Fibroblast of gingiva (primary cell): ENCODE data around the gene NNAT.
A peak's percentile ranks its signal among the peaks of the same experiment; 100 is the strongest.
"Not testable (repeated sequence)": the region's sequence is repeated elsewhere in the genome, so short reads cannot be mapped to it uniquely, and the experiment has no call there.

ENCODE experiments used
- DNase-seq: peaks from one replicate; pipeline ENCODE4 v3.0.0-alpha.2; 2011; ENCODE audit warnings: low read depth

The NNAT gene

DNA sequence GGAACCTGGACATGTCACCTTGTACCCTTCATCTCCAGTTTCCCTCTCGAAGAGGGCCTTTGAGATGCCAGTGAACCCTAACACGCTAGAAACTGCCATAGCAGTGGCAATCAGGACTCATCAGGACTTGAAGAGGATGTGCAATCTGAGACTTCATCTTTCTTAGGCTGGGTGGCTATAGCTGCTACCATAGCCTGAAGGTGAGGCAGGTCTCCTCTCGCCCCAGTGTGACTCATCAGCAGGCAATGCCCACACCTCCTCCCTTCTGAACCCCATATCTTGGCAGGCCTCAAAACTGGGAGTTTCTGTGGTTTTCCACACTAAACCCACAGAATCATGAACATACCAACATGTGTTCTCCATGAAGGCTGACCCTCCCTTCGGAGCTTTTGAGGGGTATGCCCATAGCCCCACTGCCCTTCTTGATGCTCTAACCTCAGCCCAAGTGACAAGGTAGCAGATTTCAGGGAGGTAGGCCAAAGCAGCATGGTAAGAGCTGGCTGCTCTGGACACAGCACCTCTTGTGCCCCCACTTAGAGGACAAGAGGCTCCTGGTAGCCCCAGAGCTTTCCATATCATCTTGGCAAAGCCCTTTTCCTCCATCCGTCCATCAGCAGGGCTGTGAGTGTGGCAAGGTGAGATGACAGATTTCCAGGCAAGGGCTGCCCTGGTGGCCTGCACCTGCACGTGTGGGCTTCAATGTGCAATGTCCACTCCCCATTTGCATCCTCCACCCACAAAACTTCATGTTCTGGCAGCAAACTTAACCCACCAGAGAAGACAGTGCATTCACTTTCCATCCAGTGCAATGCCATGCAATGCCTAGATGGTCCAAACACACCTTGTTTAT lies 4.0 kb downstream of the NNAT start:
- no peak for DNase-seq

DNA sequence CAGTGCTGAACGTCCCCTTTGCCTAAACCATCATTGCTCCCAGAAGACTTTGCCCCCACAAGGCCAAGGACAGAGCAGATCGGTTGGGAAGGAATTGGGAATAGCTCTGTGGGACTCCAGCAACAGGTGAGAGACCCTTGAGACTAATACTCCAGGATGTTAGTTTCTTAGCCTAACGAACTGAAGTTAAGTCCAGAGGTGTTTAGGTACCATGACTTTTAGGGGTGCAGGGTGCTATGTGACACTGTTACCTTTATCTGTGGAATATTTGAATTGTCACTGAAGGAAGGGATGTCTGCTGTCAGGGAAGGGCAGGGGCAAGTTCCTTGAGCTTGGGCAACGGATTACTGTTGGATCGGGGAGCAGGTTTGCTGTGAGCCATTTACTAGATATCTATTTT lies 4.8 kb downstream of the NNAT start:
- DNase-seq, result no peak

DNA sequence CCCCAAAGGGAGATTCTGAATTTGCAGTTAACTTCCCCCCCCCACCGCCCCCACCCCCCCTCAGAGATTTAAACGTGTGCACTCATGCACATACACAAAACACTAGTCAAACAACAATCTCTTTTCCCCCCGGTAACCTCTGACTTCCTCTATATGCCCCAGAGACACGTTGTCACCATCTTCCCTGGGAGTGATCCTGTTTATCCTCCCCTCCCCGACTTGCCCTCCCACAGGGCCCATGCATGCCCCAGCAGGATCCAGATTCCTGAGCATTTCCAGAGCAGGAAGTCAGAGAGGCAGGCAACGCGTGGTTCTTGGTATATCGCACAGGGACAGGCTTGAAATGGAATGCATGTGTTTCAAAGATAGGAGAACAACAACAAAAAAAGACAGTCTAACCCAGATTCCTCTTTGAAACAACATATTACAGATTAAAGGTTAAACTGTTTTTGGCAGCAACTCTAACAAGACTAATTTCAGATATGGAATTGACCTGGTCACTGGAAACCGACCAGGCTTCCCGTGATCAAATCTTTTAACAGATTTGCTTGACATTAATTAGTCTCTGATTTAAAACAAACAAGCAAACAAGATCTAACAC lies 5.3 kb downstream of the NNAT start:
- DNase-seq, result peak; percentile 58

DNA sequence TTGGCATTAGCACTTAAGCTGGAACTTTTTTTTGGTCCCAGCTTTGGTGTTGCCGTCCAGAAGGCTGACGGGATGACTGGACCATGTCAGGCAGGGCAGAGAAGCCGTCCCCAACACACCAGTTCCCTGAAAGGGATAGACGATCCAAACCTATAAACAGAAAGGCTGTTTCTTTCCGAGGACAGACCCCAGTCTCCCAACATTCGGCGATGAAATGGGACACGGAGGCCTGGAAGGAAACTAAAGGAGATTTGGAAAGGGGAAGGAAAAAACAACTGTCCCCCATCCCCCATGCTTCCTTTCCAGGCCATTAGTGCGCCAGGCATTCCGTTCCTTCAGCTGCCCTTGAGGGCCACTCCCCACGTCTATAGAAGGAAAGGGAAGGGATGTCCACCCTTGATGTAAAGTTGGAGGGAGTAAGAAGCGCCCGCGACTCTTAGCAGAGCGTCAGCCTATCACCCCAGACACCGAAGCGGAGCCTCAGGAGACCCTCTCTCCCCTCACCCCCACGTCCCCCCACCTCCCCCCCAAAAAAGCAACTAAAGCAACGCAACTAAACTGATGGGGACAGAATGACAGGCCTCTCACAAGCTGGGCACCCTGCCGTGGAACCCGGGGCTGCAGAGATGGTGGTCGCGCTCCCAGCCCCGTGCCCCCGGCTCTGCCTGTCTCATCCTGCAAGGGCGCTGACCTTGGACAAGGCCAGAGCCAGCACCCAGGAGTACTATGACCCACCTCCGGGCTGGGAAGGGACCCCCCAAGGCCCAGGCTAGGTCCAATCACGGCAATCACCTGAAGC lies 6.0 kb downstream of the NNAT start:
- peak; percentile 23 for DNase-seq

DNA sequence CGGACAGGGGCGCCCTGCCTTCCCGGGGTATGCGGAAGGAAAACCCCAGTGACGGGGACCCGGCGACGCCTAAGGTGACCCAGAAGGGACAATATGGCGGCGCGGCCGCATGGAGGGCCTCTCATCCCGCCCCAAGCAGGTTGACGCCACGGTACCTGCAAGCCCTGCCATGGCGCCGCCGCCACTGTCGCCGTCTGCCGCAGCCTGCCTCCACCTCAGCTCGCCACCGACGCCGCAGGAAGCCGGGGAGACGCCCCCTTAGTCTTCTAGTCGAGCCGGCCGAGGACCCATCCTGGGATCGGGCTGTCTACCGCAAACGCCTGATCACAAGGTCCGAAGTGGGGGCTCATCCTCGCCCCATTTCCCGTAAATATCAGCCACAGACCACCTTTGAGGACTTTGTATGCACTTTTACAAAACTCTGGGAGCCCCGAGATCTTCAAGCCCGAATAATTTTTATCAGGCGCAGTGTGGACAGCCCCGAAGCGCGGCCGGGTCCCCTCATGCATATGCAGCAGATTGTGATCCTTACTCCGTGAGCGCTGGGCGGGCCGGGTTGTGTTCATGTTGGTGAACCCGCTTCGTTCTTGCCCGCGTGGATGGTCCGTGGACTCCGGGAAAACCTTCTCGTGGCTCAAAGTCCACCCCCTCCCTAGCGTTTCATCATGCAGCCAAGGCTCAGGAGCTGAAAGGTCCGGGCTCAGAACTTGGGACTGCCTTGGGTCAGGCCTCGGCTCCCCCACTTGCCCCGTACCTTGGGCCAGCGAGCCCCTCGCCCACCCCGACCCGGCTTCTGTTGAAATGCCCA lies 6.8 kb downstream of the NNAT start, which contains the start of gene BLCAP:
BLCAP (minus strand) TSS at position 239 of the 808 bp plus-strand sequence. CDS start 8,702 bp downstream, outside the sequence.
- peak; percentile 84 for DNase-seq

DNA sequence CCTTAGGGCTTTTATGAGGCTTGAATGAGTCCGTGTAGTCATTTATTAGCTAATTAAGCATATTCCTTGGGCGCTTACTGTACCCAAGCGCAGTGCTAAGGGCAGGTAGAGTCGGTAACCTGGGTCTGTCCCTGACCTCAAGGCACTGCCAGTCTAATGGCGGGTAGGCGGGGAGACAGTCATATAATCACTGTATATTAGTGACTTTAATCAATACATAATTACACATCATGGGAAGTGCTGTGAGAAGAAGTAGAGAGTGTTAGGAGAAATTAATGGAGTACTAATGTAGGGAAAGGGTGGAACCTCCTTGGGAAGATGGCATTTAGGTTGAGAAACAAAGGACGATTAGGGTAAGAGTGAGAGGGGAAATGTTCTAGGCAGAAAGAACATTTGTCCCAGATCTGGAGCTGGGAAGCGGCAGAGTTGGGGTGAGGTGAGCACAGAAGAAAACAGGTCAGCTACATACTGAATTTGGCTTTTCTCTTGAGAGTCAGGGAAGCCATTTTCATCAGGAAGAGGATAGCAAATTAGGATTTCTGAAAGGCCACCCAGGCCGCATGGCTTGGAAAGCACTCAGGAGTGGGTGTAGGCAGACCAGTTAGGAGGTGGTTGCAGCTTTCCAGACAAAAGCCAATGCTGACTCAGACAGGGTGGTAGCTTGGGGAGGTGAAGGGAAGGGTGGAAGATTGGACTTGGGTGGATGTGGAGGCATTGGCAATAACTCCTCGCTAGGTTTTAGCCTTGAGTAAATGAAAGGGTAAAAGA lies 7.6 kb downstream of the NNAT start:
- no peak for DNase-seq

DNA sequence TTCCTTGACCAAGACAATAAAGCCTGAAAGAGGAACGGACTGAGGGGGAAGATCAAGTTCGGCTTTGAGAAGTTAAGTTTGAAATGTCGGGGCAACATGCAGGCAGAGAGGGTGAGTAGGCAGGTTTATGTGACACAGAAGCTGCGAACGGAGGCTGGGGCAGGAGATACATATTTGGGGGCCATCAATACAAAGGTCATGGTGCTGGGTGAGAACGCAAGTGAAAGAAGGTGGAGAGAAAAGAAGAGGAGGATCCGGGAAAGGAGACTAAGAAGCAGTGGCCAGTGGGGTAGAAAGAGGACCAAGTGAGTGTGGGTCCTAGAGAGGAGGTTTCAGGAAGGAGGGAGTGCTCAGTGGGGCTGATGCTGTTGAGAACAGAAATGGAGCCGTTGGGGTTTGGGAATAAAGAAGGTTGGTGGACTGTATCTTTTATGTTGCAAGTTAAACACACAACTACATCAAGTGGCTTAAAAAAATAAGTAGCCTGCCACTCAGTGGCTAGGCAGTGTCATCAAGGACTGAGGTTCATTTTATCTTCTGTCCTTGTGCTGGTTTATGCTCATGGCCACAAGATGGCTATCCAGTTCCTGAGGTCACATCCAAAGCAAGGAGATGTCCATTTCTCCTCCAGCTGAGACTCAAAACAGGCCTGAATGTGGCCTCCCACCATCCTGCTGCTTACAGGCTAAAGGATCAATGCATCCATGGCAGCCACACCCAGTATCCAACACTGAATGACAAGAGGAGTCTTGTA lies 8.3 kb downstream of the NNAT start:
- no peak for DNase-seq

DNA sequence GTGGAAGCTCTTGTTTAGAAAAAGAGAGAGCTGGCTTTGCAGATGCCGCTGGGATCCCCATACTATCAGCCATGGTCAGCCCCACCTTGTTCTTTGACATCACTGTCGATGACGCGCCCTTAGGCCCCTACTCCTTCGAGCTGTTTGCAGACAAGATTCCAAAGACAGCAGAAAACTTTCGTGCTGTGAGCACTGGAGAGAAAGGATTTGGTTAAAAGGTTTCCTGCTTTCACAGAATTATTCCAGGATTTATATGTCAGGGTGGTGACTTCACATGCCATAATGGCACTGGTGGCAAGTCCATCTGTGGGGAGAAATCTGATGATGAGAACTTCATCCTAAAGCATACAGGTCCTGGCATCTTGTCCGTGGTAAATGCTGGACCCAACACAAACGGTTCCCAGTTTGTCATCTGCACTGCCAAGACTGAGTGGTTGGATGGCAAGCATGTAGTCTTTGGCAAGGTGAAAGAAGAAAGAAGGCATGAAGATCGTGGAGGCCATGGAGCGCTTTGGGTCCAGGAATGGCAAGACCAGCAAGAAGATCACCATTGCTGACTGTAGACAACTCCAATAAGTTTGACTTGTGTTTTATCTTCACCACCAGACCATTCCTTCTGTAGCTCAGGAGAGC lies 9.0 kb downstream of the NNAT start:
- no peak for DNase-seq

DNA sequence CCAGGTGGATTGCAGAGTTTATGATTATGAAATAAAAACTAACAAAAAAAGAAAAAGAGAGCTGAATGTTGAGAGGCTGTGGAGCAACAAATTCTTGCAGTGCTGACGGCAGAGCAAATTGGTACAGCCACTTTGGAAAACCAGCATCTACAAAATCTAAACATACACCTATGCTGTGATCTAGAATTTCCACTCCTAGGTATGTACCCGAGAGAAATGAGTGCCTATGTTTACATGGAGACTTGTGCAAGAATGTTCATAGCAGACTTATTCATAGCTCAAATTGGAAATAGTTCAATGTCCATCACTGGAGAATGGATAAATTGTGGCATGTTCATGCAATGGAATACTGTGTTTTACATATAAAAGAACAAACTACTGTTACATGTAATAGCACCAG lies 9.6 kb downstream of the NNAT start:
- no peak for DNase-seq

DNA sequence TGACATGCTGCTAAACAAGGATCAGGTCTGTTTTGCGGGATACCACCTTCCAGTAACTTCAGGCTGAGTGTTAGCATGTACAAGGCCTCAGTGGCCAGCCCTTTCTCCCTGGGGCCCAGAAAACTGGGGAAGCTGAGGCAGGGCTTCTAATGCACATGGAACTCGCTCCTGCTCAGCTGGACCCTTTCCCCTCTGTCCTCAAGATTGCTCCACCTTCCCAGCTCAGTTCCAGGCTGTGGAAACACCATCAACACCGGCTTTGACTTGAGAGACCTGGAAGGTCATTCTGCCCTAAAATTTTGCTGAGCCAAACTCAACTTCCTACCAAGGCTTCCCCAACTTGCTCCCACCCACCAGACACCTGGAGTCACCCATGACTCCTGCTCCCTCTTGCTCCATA lies 10.8 kb downstream of the NNAT start:
- DNase-seq, result no peak

DNA sequence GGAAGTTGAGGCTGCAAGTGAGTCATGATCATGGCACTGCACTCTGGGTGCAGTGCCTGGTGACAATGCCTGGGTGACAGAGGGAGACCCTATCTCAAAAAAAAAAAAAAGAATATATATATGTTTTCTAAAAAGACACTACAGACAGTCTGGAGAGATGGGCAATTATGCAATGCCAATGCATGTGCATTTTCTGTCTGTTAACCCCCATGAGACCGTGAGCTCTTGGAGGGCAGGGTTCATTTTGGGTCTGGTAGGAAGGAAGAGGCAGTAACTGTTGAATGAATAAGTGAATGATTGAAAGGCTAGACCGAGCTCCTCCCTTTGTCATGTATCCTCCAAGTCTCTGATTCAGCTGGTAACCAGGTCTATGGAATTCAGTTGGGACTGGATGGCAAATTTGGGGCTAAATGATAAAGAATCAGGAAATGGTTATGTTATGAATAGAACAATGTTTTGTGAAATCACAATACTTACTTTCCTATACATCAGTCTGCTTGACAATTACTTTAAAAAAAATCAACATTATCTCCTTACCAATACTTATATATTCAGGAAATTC lies 12.2 kb downstream of the NNAT start:
- no peak for DNase-seq

DNA sequence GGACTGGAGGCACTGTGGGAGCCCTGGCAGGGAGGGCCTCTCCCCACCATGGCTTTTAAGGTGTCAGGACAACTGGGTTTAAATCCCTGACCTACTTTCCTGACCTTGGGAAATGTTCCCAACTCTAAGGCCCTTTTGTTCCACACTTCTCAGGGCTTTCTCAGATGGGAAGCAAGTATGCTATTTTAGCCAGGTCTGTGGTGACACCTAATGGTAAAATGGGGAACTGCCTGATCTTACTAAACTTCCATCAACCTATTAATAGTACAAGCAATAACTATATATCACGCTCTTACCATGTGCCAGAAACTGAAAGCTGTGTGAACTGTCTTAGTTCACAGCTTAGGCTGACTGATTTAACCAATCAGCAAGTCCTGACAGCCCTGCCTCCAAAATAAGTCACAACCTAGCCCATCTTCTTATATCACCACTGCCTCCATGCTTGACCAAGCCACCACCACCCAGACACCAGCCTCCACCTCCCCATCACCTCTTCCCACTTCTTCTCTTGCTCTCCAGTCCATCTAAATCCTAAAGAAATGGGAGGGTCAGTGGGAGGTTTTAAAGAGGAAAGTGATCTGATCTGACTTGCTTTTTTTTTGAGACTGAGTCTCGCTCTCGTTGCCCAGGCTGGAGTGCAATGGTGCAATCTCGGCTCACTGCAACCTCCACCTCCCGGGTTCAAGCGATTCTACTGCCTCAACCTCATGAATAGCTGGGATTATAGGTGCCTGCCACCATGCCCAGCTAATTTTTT lies 13.5 kb downstream of the NNAT start:
- DNase-seq, result peak; percentile 70

DNA sequence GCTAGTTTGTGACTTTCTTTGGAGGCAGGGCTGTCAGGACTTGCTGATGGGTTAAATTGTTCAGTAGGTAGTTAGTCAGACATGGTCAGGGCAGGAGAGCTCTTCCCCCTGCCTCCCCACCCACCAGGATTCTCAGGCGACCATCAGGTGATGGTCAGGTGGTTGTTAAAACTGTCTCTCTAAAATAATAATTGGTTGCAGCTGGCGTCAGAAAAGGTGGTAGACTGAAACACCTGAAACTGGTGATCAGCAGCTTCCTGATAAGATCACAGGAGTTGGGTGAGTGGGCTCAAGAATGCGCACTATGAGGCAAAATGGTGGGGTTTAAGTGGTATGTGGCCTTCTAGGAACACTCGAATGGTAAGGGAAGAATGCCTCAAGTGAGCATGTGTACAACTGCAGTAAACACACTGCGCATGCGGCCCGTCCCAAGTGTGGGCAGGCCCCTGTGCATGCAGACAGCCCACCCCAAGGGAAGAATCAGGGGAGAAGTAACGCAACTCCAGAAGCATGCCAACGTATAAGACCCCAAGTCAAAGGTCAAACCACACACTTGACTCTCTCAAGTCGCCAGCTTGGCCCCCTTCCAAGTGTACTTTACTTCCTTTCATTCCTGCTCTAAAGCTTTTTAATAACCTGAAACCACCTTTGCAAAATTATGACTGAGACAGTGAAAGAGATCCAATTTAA lies 14.5 kb downstream of the NNAT start:
- no peak for DNase-seq

DNA sequence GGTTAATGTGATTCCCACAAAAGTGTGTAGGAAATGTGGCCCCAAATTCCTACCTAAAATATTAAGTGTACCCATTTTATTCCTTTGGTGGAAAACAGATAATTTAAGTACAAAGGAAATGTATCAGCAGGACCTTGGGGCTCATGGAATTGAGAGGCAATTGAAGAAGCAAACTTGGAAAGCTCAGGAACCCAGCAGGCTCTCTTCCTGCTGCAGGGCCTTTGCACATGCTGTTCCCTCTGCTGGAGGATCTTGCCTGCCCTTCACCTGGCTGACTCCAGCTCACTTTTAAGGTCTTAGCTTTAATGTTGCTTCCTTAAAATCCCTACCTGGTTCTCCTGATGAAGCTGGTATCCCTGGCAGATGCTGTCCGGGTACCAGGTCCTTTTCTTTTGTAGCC lies 16.5 kb downstream of the NNAT start:
- no peak for DNase-seq

DNA sequence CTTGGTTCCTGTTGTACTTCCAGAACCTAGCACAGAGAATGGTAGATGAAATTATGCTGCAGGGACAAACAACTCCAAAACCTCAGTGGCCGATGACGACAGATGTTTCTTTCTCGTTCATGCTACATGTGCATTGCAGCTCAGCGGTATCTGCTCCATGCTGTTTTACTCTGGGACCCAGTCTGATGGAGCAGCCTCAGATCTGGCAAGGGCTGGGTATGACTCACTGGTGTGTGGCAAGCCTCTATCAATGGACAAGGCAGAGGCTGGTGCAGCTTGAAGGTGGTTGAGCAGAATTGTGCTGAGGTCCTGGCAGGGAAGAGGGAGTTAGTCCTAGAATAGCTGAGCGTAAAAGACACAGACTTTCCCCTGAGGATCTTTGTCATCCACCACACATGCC lies 17.0 kb downstream of the NNAT start:
- DNase-seq, result peak; percentile 60

DNA sequence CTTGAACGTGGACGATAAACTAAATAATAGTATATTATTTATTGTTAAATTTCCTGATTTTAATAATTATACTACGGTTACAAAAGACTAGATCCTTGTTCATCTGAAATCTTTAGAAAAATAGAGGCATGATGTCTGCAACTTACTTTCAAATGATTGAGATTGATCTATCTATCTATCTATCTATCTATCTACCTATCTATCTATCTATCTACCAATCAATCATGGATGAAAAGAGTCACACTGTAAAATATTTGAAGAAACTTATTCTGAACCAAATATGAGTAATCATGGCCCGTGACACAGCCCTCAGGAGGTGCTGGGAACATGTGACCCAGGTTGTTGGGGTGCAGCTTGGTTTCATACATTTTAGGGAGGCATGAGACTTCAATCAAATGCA lies 18.4 kb downstream of the NNAT start:
- DNase-seq, result no peak

DNA sequence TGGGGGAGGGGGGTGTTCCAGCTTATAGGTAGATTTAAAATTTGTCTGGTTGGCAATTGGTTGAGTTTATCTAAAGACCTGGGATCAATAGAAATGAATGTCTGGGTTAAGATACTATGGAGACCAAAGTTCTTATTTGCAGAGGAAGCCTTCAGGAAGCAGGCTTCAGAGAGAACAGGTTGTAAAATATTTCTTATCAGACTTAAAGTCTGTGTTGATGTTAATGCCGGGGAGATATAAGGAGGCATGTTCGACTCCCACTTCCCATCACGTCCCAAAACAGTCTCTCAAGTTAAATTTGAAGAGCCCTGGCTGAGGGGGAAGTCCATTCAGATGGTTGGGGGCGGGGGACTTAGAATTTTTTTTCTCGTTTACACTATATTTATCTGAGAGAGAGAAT lies 19.0 kb downstream of the NNAT start:
- DNase-seq, result no peak

DNA sequence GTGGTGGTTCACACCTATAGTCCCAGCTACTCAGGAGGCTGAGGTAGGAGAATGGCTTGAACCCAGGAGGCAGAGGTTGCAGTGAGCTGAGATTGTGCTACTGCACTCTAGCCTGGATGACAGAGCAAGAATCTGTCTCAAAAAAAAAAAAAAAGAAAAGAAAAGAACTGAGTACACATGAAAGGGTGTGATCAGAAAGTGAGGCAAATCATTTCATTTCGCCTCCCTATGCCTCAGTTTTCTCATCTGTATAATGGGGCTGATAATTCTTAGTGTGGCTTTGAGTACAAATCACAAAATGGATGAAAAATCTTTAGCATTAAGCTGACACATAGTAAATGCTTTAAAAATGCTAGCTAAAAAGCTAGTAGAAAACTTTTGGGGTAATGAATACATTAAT lies 19.8 kb downstream of the NNAT start:
- not testable (repeated sequence) for DNase-seq
